ENCODE data around the gene JMJD7. TPM values are rescaled to one million over a fixed set of nuclear protein-coding genes. Genes with fewer than 3 reads are reported as not detected.
A peak's percentile ranks its signal among the peaks of the same experiment; 100 is the strongest.

The JMJD7 gene
- total and polyA plus RNA-seq, 9 of the 15 experiments (the other 6 are each of a cell fraction or from before 2014, with no cell fraction given) = 1.2 to 13.9 (median 6.1) TPM

DNA sequence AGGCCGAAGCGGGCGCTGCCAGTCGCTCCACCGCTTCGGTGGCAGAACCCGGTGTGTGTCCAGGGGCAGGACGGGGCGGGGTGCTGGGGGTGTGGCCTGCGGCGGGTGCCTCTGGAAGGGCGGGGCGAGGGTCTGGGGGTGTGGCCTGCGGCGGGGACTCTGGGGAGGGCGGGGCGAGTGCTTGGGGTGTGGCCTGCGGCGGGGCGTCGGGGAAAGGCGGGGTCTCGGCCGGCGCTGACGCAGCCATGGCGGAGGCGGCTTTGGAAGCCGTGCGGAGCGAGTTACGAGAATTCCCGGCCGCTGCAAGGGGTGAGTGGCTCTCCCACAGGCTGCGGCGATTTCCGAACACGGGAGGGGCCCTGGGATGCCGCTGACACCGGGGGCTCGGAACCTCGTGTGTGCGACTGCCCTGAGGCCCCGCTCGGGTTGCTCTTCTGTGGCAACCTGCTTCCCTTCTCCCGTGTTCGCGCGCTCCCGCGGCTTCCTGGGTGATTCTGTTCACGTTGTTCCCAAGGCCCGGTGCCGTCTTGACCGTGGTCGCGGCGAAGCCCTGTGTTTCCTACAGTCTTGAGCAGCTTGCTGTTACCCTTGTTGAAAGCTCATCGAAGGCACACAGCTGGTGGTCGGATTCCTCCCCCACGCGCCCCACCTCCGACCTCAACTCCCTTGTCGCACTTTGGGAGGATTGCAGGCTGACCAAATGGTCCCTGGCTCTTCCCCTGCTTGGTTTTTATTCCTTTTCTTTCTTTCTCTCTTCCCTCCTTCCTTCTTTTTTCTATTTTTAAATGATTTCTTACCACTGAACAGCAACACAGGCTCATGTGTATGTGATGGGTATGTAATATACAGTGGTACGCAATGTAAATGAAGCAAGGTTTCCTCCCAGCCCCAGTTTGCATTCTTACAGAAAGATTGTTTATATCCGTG, at the start of gene JMJD7 (continued):
- TF ChIP-seq, protein P1, sequence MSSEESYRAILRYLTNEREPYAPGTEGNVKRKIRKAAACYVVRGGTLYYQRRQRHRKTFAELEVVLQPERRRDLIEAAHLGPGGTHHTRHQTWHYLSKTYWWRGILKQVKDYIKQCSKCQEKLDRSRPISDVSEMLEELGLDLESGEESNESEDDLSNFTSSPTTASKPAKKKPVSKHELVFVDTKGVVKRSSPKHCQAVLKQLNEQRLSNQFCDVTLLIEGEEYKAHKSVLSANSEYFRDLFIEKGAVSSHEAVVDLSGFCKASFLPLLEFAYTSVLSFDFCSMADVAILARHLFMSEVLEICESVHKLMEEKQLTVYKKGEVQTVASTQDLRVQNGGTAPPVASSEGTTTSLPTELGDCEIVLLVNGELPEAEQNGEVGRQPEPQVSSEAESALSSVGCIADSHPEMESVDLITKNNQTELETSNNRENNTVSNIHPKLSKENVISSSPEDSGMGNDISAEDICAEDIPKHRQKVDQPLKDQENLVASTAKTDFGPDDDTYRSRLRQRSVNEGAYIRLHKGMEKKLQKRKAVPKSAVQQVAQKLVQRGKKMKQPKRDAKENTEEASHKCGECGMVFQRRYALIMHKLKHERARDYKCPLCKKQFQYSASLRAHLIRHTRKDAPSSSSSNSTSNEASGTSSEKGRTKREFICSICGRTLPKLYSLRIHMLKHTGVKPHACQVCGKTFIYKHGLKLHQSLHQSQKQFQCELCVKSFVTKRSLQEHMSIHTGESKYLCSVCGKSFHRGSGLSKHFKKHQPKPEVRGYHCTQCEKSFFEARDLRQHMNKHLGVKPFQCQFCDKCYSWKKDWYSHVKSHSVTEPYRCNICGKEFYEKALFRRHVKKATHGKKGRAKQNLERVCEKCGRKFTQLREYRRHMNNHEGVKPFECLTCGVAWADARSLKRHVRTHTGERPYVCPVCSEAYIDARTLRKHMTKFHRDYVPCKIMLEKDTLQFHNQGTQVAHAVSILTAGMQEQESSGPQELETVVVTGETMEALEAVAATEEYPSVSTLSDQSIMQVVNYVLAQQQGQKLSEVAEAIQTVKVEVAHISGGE (CRISPR knock-in tag; IDR thresholded peaks at IDR 0.05) = peak in 1 of 3 experiments; percentile 54; a peak in 1 of 6 replicates
- TF ChIP-seq ZNF695 (CRISPR knock-in tag; IDR thresholded peaks at IDR 0.05) (no peak), SREBF1 (IDR thresholded peaks at IDR 0.05; ENCODE audit: borderline replicate concordance, low read depth, low read length) (no peak), HNRNPK (IDR thresholded peaks at IDR 0.05; ENCODE audit: low read depth, low read length, poor library complexity, severe bottlenecking) (peak; percentile 29), NUFIP1 (IDR thresholded peaks at IDR 0.05; ENCODE audit: partially characterized antibody) (no peak), KHSRP (IDR thresholded peaks at IDR 0.05) (no peak), KDM1A (IDR thresholded peaks at IDR 0.05) (no peak), MAFF (IDR thresholded peaks at IDR 0.05; ENCODE audit: low read length) (no peak), BRD4 (IDR thresholded peaks at IDR 0.05) (no peak), KAT2B (IDR thresholded peaks at IDR 0.05; ENCODE audit: low read depth, low read length) (no peak)
- TF ChIP-seq, protein P2, sequence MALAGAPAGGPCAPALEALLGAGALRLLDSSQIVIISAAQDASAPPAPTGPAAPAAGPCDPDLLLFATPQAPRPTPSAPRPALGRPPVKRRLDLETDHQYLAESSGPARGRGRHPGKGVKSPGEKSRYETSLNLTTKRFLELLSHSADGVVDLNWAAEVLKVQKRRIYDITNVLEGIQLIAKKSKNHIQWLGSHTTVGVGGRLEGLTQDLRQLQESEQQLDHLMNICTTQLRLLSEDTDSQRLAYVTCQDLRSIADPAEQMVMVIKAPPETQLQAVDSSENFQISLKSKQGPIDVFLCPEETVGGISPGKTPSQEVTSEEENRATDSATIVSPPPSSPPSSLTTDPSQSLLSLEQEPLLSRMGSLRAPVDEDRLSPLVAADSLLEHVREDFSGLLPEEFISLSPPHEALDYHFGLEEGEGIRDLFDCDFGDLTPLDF (CRISPR knock-in tag; IDR thresholded peaks at IDR 0.05) = no peak
- TF ChIP-seq, protein P3, sequence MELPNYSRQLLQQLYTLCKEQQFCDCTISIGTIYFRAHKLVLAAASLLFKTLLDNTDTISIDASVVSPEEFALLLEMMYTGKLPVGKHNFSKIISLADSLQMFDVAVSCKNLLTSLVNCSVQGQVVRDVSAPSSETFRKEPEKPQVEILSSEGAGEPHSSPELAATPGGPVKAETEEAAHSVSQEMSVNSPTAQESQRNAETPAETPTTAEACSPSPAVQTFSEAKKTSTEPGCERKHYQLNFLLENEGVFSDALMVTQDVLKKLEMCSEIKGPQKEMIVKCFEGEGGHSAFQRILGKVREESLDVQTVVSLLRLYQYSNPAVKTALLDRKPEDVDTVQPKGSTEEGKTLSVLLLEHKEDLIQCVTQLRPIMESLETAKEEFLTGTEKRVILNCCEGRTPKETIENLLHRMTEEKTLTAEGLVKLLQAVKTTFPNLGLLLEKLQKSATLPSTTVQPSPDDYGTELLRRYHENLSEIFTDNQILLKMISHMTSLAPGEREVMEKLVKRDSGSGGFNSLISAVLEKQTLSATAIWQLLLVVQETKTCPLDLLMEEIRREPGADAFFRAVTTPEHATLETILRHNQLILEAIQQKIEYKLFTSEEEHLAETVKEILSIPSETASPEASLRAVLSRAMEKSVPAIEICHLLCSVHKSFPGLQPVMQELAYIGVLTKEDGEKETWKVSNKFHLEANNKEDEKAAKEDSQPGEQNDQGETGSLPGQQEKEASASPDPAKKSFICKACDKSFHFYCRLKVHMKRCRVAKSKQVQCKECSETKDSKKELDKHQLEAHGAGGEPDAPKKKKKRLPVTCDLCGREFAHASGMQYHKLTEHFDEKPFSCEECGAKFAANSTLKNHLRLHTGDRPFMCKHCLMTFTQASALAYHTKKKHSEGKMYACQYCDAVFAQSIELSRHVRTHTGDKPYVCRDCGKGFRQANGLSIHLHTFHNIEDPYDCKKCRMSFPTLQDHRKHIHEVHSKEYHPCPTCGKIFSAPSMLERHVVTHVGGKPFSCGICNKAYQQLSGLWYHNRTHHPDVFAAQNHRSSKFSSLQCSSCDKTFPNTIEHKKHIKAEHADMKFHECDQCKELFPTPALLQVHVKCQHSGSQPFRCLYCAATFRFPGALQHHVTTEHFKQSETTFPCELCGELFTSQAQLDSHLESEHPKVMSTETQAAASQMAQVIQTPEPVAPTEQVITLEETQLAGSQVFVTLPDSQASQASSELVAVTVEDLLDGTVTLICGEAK (IDR thresholded peaks at IDR 0.05) = 0 out of 2 replicates have a peak, but pooled peaks have one; percentile 50
- TF ChIP-seq, protein P3 (CRISPR knock-in tag; IDR thresholded peaks at IDR 0.05) = no peak
